Stomach (tissue), 4 donors: ENCODE measurements around the gene SFMBT2.

Experiments
- EP300 ChIP-seq: sonication (generic); formaldehyde crosslinking; IDR thresholded peaks from one replicate; pipeline ENCODE4 v1.6.1; 2017; ENCODE audit warnings: antibody characterized with exemption
- POLR2A ChIP-seq, 4 donors: fragments of 450-650 bp; IDR thresholded peaks; one replicate each; pipeline ENCODE4 v1.6.1; 2016; ENCODE audit warnings: antibody characterized with exemption in 4 of 4, control low read depth in 2 of 4, mild to moderate bottlenecking in 1 of 4, moderate library complexity in 1 of 4
- TF ChIP-seq, protein P1 (sequence below), 7 experiments: fragments of 450-650 bp in 4 of 7; fragments of 200-600 bp in 3 of 7; sonication (generic) in 3 of 7; IDR thresholded peaks; one replicate each; pipeline ENCODE4 v1.5.1; 2016 to 2019; ENCODE audit warnings: antibody characterized with exemption in 7 of 7, control low read depth in 2 of 7, mild to moderate bottlenecking in 1 of 7

GRCh38 chr10:7245505-7245904 lies 165.3 kb downstream of the SFMBT2 start:
- TF ChIP-seq, protein P1, sequence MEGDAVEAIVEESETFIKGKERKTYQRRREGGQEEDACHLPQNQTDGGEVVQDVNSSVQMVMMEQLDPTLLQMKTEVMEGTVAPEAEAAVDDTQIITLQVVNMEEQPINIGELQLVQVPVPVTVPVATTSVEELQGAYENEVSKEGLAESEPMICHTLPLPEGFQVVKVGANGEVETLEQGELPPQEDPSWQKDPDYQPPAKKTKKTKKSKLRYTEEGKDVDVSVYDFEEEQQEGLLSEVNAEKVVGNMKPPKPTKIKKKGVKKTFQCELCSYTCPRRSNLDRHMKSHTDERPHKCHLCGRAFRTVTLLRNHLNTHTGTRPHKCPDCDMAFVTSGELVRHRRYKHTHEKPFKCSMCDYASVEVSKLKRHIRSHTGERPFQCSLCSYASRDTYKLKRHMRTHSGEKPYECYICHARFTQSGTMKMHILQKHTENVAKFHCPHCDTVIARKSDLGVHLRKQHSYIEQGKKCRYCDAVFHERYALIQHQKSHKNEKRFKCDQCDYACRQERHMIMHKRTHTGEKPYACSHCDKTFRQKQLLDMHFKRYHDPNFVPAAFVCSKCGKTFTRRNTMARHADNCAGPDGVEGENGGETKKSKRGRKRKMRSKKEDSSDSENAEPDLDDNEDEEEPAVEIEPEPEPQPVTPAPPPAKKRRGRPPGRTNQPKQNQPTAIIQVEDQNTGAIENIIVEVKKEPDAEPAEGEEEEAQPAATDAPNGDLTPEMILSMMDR (IDR thresholded peaks at IDR 0.05) = no peak
- TF ChIP-seq EP300 = no peak
- no peak for TF ChIP-seq POLR2A (IDR thresholded peaks at IDR 0.05)
